ENCODE measurements around the gene GJC3. TPM values are rescaled to one million over a fixed set of nuclear protein-coding genes. Genes with fewer than 3 reads are reported as not detected.
"Not testable (repeated sequence)": the region's sequence is repeated elsewhere in the genome, so short reads cannot be mapped to it uniquely, and the experiment has no call there.

GJC3 gene
- total RNA-seq = 0.19 TPM
- long read RNA-seq = 0 reads

- intact Hi-C loops (cut with DNase I) = no loop called here
- peak; percentile 96 for ATAC-seq (ENCODE audit: poor library complexity)
- peak; percentile 75 for DNase-seq
Observed at GRCh38 chr7:99928994-99929729, at the start of gene GJC3. GJC3 (minus strand) TSS chr7:99929620; CDS start chr7:99929620, 0 bp downstream.

GRCh38 chr7:99976626-99977025, 47.2 kb upstream of the GJC3 start:
- ATAC-seq (ENCODE audit: poor library complexity) (no peak), DNase-seq (no peak)
- intact Hi-C loops (cut with DNase I) = no loop called here

GRCh38 chr7:99975782-99976521, 46.5 kb upstream of the GJC3 start, which contains the start of gene AZGP1:
AZGP1 (minus strand) TSS chr7:99976031; CDS start chr7:99976020, 11 bp downstream.
- DNase-seq (peak; percentile 69), ATAC-seq (ENCODE audit: poor library complexity) (peak; percentile 92)
- intact Hi-C loops (cut with DNase I) = no loop called here

- DNase-seq (no peak), ATAC-seq (ENCODE audit: poor library complexity) (no peak)
- intact Hi-C loops (cut with DNase I) = no loop called here
Observed at GRCh38 chr7:99974681-99975080, 45.3 kb upstream of the GJC3 start.

DNA sequence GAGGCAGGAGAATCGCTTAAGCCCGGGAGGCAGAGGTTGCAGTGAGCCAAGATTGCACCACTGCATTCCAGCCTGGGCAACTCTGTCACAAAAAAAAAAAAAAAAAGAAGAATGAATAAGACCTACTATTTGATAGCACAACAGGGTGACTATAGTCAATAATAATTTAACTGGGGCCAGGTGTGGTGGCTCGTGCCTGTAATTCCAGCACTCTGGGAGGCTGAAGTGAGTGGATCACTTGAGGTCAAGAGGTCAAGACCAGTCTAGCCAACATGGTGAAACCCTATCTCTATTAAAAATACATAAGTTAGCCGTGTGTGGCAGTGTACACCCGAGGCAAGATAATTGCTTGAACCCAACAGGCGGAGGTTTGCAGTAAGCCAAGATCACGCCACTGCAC, 44.4 kb upstream of the GJC3 start:
- DNase-seq; intact Hi-C loops (cut with DNase I); ATAC-seq (ENCODE audit: poor library complexity): not testable (repeated sequence)

GRCh38 chr7:99971242-99971641, 41.8 kb upstream of the GJC3 start:
- DNase-seq = no peak
- ATAC-seq (ENCODE audit: poor library complexity) = no peak
- intact Hi-C loops (cut with DNase I) = no loop called here

GRCh38 chr7:99969813-99970212, 40.4 kb upstream of the GJC3 start:
- peak; percentile 90 for ATAC-seq (ENCODE audit: poor library complexity)
- DNase-seq; intact Hi-C loops (cut with DNase I): not testable (repeated sequence)

GRCh38 chr7:99969298-99969697, 39.9 kb upstream of the GJC3 start:
- intact Hi-C loops (cut with DNase I) = no loop called here
- ATAC-seq (ENCODE audit: poor library complexity) (no peak), DNase-seq (no peak)

DNA sequence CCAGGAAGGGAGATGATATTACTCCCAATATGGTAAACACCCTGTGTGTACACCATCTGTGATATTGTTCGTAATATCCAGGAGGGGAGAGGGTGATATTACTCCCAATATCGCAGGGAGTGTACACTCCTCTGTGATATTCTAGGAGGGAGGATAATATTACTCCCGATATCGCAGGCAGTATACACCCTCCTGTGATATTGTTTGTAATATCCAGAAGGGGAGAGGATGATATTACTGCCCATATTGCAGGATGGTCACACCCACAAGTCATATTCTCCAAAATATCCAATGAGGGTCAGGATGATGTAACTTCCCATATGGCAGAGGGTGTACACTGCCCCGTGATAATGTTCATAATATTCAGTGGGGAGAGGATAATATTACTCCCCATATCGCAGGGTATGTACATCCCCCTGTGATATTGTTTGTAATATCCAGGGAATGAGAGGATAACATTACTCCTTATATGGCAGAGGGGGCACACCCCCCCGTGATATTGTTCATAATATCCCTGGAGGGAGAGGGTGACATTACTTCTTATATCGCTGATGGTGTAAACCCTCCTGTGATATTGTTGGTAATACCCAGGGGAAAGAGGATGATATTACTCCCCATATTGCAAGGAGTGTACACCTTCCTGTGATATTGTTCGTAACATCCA, 29.3 kb upstream of the GJC3 start:
- intact Hi-C loops (cut with DNase I) = no loop called here
- no peak for DNase-seq

GRCh38 chr7:99955247-99955646, 25.8 kb upstream of the GJC3 start:
- ATAC-seq (ENCODE audit: poor library complexity) = no peak
- DNase-seq = no peak
- intact Hi-C loops (cut with DNase I) = no loop called here

More for the DNA sequence above, 29.3 kb upstream of the GJC3 start:
- no peak for ATAC-seq (ENCODE audit: poor library complexity)

DNA sequence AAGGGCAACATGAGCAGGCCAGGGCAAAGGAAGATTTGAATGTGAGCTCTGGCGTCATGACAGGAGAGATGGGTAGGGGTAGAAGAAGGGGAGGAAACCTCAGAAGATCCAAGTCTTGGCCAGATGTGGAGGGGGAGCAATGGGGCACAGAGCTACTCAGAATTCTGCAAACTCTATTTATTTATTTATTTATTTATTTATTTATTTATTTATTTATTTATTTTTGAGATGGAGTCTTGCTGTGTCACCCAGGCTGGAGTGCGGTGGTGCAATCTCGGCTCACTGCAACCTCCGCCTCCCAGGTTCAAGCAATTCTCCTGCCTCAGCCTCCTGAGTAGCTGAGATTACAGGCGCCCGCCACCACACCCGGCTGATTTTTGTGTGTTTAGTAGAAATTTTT, 25.2 kb upstream of the GJC3 start:
- ATAC-seq (ENCODE audit: poor library complexity); DNase-seq; intact Hi-C loops (cut with DNase I): not testable (repeated sequence)

GRCh38 chr7:99953649-99954048, 24.2 kb upstream of the GJC3 start:
- ATAC-seq (ENCODE audit: poor library complexity) (peak; percentile 25), DNase-seq (peak; percentile 52)
- intact Hi-C loops (cut with DNase I) = no loop called here

DNA sequence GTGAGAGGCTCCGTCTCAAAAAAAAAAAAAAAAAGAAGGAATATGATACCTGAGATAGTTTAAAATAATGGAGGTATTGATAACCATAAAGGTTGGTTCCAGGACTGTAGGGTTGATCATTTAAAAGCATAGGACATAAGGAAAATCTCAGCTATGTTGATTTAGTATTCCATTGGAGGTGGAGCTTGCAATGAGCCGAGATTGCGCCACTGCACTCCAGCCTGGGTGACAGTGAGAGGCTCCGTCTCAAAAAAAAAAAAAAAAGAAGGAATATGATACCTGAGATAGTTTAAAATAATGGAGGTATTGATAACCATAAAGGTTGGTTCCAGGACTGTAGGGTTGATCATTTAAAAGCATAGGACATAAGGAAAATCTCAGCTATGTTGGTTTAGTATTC, 23.2 kb upstream of the GJC3 start:
- ATAC-seq (ENCODE audit: poor library complexity); DNase-seq; intact Hi-C loops (cut with DNase I): not testable (repeated sequence)

GRCh38 chr7:99950819-99951218, 21.4 kb upstream of the GJC3 start:
- DNase-seq; intact Hi-C loops (cut with DNase I); ATAC-seq (ENCODE audit: poor library complexity): not testable (repeated sequence)

DNA sequence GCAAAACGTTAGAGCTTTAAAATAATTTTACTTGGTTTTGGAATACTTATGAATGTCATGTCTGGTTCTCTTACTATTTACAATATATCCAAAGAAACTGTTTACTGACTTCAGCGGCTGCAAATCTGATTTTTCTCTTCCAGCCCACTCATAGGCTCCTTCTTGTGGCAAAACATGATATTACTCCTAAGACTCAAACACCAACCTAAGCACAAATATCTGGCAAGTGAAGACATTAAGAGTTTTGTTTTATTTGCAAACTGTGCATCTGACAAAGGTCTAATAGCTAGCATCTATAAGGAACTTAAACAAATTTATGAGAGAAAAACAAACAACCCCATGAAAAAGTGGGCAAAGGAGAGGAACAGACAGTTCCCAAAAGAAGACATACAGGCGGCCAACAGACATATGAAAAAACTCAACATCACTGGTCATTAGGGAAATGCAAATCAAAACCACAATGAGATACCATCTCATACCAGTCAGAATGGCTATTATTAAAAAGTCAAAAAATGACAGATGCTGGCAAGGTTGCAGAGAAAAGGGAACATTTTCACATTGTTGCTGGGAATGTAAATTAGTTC, 20.3 kb upstream of the GJC3 start:
- intact Hi-C loops (cut with DNase I) = no loop called here

DNA sequence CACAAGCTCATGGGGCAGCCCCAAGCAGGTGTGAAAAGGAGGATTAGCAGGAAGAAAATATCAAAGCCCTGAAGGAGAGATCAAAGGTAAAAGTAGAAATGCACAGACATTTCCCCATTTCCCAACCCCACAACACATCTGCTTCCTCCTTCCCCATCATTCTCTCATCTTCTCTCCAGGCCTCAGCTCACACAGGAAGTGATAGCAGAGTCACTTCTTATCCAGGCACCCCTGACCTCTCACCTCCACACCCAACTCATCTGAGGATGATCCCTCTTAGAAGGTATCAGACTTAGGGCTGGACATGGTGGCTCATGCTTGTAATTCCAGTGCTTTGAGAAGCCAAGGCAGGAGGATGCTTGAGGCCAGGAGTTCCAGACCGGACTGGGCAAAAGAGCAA, 18.2 kb upstream of the GJC3 start:
- no peak for DNase-seq
- intact Hi-C loops (cut with DNase I) = no loop called here
- ATAC-seq (ENCODE audit: poor library complexity) = no peak

More for the DNA sequence above, 20.3 kb upstream of the GJC3 start:
- no peak for DNase-seq
- no peak for ATAC-seq (ENCODE audit: poor library complexity)

GRCh38 chr7:99944497-99945070, 15.2 kb upstream of the GJC3 start:
- no peak for ATAC-seq (ENCODE audit: poor library complexity)
- intact Hi-C loops (cut with DNase I) = no loop called here
- DNase-seq = no peak

DNA sequence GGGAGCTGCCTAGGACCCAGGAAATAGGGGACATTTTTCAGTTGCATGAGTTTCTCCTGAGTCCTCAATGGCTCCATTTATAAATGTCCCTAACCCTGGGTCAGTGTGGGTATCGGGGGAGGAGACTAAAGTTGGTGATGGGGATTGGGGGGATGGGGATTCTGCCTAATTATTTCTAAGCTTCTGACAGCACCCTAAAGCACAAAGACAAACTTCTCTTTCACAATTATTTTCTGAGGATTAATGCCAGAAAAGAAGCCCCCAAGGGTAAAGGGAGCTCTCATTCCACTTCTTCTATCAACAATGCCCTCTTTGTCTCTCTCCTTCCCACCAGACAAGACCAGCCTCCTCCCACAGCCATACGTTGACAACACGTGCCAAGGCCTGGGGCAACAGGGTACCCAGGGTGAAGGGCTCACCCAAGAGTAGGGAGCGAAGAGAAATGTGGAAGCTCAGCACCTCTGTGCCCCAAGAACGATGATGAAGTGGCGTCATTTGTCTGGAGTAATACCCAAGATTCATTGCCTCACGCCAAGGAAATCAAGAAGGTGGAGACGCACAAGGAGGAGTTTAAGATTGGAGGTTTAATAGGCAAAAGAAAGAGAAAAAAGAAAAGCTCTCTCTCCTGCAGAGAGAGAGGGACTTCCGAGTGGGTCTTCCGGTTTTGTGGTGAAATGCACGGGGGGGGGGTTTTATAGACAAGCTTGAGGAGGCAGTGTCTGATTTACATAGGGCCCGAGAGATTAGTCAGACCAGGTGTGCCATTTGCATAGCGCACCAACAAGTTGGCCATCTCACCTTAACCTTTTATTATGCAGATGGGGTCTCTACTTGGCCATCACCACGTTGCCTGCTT, 14.4 kb upstream of the GJC3 start:
- no peak for ATAC-seq (ENCODE audit: poor library complexity)
- no peak for DNase-seq
- intact Hi-C loops (cut with DNase I) = no loop called here
